ENCODE measurements around the gene MRO. TPM values are rescaled to one million over a fixed set of nuclear protein-coding genes. Genes with fewer than 3 reads are reported as not detected.

The MRO gene
- total RNA-seq, result 1 to 10 TPM in 1 of 4 donors, under 1 TPM in 2, not detected in 1; 0.18 to 1.4 (median 0.49) TPM

DNA sequence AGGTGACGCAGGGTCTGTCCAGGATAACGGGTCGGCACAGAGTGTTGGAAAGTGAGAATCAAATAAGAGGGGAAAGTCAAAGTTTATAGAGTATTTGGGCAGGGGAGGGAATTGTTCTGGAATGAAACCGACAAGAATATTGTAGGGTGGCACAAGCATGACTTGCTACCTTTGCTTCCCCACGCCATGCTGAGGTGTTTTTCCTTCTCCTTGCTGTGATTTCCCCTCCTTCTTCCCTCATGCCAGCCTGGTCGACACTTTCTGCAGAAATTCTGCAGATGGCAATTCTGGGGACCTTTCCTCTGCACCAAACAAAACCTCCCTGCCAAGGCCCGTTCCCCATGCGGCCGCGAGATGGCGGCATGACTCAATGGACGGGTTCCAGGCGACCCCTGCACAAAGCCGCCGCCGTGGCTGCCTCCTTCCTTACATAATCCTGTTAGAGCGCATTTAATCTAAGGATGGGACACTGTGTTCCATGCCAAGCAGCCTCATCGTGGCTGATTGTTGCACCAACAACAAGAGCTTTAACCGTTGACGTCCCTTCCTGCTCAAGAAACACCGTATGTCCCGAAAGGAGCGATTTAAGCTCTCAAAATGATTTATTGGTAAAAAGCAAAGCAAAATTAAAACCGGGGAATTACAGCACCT, at the start of gene MRO:
Gene MRO, minus strand, starts transcription at position 289 of the 651 bp plus-strand sequence. CDS start 10,616 bp downstream, outside the sequence.
- H3K9me3 ChIP-seq, result no peaks in the 10 kb centered on the region
- H3K27me3 ChIP-seq, result no peaks in the 10 kb centered on the region
- ATAC-seq, result peak; percentile 82 to 88
- peak within 1 kb of the TSS; percentile 42 to 51 (median 50) for H3K4me3 ChIP-seq
- H3K27ac ChIP-seq, result peak within 1 kb of the TSS; percentile 53 to 69 (median 64)
- no peaks in the 10 kb centered on the region for H3K36me3 ChIP-seq
- no peak for TF ChIP-seq POLR2A (IDR thresholded peaks at IDR 0.05)
- TF ChIP-seq, protein P1, sequence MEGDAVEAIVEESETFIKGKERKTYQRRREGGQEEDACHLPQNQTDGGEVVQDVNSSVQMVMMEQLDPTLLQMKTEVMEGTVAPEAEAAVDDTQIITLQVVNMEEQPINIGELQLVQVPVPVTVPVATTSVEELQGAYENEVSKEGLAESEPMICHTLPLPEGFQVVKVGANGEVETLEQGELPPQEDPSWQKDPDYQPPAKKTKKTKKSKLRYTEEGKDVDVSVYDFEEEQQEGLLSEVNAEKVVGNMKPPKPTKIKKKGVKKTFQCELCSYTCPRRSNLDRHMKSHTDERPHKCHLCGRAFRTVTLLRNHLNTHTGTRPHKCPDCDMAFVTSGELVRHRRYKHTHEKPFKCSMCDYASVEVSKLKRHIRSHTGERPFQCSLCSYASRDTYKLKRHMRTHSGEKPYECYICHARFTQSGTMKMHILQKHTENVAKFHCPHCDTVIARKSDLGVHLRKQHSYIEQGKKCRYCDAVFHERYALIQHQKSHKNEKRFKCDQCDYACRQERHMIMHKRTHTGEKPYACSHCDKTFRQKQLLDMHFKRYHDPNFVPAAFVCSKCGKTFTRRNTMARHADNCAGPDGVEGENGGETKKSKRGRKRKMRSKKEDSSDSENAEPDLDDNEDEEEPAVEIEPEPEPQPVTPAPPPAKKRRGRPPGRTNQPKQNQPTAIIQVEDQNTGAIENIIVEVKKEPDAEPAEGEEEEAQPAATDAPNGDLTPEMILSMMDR (IDR thresholded peaks at IDR 0.05 in 4 of 5, conservative IDR thresholded peaks at IDR 0.05 in 1 of 5), result peak; percentile 77 to 93 (median 91)
- peaks cover 22 to 25% of the 10 kb centered on the region in 2 donors for H3K4me1 ChIP-seq
- in situ Hi-C loops (cut with MboI; ENCODE audit: low sequenced_read_pairs in 4 of 4) (loop anchor here in 2 of 4 donors (5.0 to 10.0 kb wide), 4 partner anchors 47 to 232 kb away; no protein-coding TSS in a partner anchor), intact Hi-C loops (cut with DNase I; ENCODE audit: low total_unique reads) (loop anchor here (1.0 to 5.0 kb wide), 6 partner anchors 37 to 231 kb away; no protein-coding TSS in a partner anchor)
- peak; percentile 75 to 83 for DNase-seq

DNA sequence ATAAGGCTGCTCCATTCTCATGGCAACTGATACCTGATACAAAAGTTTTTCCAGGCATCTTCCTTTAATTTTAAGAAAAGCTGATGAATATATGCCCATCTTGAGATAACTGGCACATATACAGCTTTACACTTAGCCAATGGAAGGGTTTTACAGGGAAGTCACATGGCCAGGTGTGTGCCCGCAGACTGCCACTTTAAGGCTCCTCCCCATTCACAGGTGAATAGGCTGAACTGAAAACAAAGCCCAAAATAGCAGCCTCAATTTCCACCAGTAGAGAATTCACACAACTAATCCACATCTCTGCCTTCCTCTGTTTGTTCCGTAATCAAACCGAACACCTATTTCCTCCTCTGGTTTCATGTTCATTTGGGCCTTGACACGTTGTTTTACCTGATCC, 49.3 kb upstream of the MRO start:
- Histone ChIP-seq H3K4me1 (peaks cover 0 to 5% of the 10 kb centered on the region in 2 donors), H3K27ac (no peak overlapping the region), H3K27me3 (no peaks in the 10 kb centered on the region), H3K36me3 (no peaks in the 10 kb centered on the region), H3K4me3 (no peak overlapping the region), H3K9me3 (no peaks in the 10 kb centered on the region)
- in situ Hi-C loops (cut with MboI; ENCODE audit: low sequenced_read_pairs in 4 of 4) (loop anchor here in 1 of 4 donors (5.0 kb wide), 1 partner anchor 52 kb away; no protein-coding TSS in a partner anchor), intact Hi-C loops (cut with DNase I; ENCODE audit: low total_unique reads) (no loop called here)
- ATAC-seq (no peak), DNase-seq (no peak)
- TF ChIP-seq, protein P1 (IDR thresholded peaks at IDR 0.05 in 4 of 5, conservative IDR thresholded peaks at IDR 0.05 in 1 of 5), result no peak
- TF ChIP-seq POLR2A (IDR thresholded peaks at IDR 0.05), result no peak

DNA sequence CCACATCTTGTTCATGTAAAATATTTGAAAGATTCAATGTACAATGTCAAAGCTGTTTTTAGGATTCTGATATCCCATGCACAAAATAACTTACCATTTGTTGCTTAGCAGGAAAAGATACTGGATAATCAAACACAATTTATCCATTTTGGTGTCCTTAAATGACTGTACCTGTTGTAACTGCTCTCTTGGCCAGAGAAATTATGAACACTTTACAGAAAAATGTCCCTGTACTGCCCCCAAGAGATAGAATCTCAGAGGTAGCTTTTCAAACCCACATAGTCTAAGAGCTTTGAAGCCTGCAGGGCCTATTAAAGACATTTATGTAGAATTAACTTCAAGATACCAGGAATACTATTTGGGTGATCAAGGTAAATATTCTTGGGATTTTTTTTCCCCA, 46.9 kb upstream of the MRO start:
- peak; percentile 66 to 71 for ATAC-seq
- no peaks in the 10 kb centered on the region for H3K9me3 ChIP-seq
- peaks cover 11 to 16% of the 10 kb centered on the region in 2 donors for H3K4me1 ChIP-seq
- no peak for DNase-seq
- in situ Hi-C loops (cut with MboI; ENCODE audit: low sequenced_read_pairs in 4 of 4), result loop anchor here in 1 of 4 donors (5.0 kb wide), 1 partner anchor 49 kb away; no protein-coding TSS in a partner anchor
- no peak for TF ChIP-seq POLR2A (IDR thresholded peaks at IDR 0.05)
- TF ChIP-seq, protein P1 (IDR thresholded peaks at IDR 0.05 in 4 of 5, conservative IDR thresholded peaks at IDR 0.05 in 1 of 5), result peak in 1 of 5 experiments; percentile 33
- H3K27ac ChIP-seq, result peak overlapping the region in 1 of 4 donors; percentile 29
- H3K27me3 ChIP-seq, result no peaks in the 10 kb centered on the region
- H3K36me3 ChIP-seq, result no peaks in the 10 kb centered on the region
- intact Hi-C loops (cut with DNase I; ENCODE audit: low total_unique reads), result loop anchor here (1.0 to 2.0 kb wide), 2 partner anchors 46 to 360 kb away; partner anchors contain the start of gene MRO
- no peak overlapping the region for H3K4me3 ChIP-seq

DNA sequence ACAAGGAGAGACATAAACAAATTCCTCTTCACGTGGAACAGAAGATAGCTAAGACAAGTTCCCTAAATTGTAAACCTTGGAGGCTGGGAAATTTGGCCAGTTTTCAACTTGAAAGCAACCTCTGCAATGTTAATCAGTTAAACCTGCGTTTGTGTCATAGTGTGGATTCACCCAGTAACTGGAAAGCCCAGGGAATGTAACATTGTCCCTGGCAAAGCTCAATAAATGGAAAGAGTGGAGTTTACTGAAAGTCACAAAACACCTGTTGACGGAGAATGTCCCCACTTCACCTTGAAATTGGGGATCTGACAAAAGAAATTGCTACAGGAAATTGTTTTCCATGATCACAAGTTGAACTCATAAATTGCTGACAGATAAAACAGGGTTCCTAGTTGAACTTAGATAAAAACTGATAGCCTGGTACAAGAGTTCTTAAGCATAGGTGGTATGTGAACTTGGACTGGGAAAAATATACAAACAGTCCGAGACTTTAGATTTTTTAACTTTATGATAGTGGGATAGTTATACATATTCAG, 44.1 kb upstream of the MRO start:
- ATAC-seq (no peak), DNase-seq (no peak)
- Histone ChIP-seq H3K27me3 (no peaks in the 10 kb centered on the region), H3K4me1 (peaks cover 11 to 16% of the 10 kb centered on the region in 2 donors), H3K4me3 (no peak overlapping the region), H3K36me3 (no peaks in the 10 kb centered on the region), H3K27ac (peak overlapping the region in 2 of 4 donors; percentile 12 to 42), H3K9me3 (no peaks in the 10 kb centered on the region)
- in situ Hi-C loops (cut with MboI; ENCODE audit: low sequenced_read_pairs in 4 of 4) (no loop called here), intact Hi-C loops (cut with DNase I; ENCODE audit: low total_unique reads) (no loop called here)
- TF ChIP-seq, protein P1 (IDR thresholded peaks at IDR 0.05 in 4 of 5, conservative IDR thresholded peaks at IDR 0.05 in 1 of 5), result no peak
- no peak for TF ChIP-seq POLR2A (IDR thresholded peaks at IDR 0.05)
